GM18951 (cell line): ENCODE measurements around the gene ARPIN.
"Not testable (repeated sequence)": the region's sequence is repeated elsewhere in the genome, so short reads cannot be mapped to it uniquely, and the experiment has no call there.

Experiments used
- POLR2A ChIP-seq: IDR thresholded peaks from 4 replicates; pipeline ENCODE4 v1.6.1; 2011; ENCODE audit warnings: mild to moderate bottlenecking; ENCODE audit not compliant: insufficient read length, insufficient read depth; ENCODE audit errors: extremely low read depth
- in situ Hi-C: fragments of 300-500 bp; cut with MboI; formaldehyde crosslinking; loops from one replicate; pipeline ENCODE4 v1.12.0; 2022; ENCODE audit warnings: low sequenced_read_pairs, mixed read lengths, inconsistent platforms; ENCODE audit not compliant: unreplicated experiment

Gene ARPIN

GRCh38 chr15:89912674-89913396 is at the start of gene ARPIN:
Gene ARPIN (minus strand): TSS chr15:89912952. CDS start chr15:89912835, 117 bp downstream.
- TF ChIP-seq POLR2A: no peak
- in situ Hi-C loops: no loop called here

DNA sequence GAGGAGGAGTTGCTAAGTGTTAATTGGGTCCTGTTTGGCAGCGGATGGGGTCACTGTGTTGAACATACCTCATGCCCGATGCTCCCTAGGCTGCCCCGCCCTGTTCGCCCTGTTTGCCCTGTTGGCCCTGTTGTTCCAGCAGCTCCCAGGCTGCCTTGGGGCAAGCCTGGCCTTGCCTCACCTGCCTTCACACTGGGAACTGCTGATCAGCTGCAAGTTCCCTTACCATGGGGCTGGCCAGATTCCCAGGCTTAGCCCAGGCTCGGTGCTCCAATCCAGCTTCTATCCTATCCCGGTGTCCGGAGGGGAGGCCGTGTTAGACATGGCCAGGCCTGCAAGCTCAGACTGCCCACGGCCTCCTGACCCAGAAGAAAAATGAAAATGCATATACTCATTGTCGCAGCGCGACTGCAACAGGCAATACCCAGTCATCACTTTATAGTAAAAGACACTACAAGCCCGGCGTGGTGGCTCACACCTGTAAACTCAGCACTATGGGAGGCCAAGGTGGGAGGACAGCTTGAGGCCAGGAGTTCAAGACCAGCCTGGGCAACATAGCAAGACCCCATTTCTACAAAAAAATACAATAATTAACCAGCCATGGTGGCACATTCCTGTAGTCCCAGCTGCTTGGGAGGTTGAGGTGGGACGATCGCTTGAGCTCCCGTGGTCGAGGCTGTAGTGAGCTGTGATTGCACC is 45.5 kb upstream of the ARPIN start:
- in situ Hi-C loops: no loop called here
- no peak for TF ChIP-seq POLR2A

DNA sequence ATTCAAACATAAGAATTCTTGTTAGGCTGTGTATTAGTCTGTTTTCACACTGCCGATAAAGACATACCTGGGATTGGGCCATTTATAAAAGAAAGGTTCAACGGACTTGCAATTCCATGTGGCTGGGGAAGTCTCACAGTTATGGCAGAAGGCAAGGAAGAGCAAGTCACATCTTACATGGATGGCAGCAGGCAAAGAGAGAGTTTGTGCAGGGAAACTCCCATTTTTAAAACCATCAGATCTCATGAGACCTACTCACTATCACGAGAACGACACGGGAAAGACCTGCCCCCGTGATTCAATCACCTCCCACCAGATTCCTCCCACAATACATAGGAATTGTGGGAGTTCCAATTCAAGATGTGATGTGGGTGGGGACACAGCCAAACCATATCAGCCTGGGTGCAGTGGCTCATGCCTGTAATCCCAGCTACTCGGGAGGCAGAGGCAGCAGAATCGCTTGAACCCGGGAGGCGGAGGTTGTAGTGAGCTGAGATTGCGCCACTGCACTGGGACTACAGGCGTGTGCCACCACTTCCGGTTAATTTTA is 42.8 kb upstream of the ARPIN start:
- in situ Hi-C loops: not testable (repeated sequence)

- in situ Hi-C loops: no loop called here
- no peak for TF ChIP-seq POLR2A
These were observed 41.8 kb upstream of the ARPIN start for GRCh38 chr15:89954541-89954940.

- no peak for TF ChIP-seq POLR2A
- in situ Hi-C loops: no loop called here
These were observed 36.0 kb upstream of the ARPIN start for GRCh38 chr15:89948796-89949195.

DNA sequence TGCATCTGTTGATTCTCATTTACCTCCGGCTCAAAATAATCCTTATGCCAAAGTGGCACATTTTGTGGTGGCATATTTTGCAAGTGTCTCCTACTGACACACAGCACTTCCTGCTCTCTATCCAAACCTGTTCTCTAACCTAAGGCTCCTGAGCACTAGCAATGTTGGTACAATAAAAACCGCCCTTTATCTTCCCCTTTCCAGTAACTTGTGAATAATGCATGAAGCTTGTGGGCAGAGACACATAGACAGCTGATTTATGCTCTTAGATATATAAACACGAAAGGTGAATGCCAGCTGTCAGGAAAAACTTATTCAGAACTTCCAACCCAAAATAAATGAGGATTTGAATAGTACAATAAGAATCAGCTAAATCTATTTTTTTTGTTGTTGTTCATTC is 34.6 kb upstream of the ARPIN start:
- in situ Hi-C loops: no loop called here
- TF ChIP-seq POLR2A: no peak

DNA sequence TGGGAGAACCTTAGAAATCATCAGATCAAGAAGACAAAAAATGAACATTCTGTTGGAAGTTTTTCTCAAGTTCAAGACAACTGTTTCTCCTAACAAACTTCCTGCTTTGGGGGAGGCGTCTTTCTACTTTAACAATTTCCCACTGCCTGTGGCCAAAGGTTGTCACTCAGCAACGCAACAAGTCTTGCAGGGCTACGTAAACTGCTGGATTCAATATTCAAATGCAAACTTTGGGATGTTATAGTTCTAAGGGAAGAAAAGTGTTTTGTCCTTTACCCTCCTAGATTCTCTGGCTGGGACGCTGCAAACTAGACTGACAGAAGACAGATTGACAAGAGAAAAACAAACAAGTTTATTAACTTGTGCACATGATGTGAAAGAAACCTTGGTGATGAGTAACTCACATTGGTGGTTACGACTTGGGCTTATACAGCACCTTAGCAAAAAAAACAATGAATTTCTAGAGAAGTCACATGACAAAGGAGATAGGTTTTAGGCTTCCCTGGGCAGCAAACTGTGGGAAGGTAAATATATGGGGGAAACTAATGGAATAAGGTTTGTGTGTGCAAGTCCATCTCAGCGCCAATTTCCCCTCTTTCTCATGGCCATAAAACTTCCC is 34.0 kb upstream of the ARPIN start:
- in situ Hi-C loops: no loop called here
- TF ChIP-seq POLR2A: no peak

DNA sequence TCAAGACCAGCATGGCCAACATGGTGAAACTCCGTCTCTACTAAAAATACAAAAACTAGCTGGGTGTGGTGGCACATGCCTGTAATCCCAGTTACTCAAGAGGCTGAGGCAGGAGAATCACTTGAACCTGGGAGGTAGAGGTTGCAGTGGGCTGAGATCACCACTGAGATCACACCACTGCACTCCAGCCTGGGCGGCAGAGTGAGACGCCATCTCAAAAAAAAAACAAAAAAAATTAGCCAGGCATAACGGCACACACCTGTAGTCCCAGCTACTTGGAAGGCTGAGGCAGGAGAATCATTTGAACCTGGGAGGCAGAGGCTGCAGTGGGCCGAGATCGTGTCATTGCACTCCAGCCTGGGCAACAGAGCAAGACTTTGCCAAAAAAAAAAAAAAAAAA is 31.0 kb upstream of the ARPIN start:
- in situ Hi-C loops: not testable (repeated sequence)

GRCh38 chr15:89939910-89940309 is 27.2 kb upstream of the ARPIN start:
- no peak for TF ChIP-seq POLR2A
- in situ Hi-C loops: no loop called here

- in situ Hi-C loops: not testable (repeated sequence)
These were observed 26.6 kb upstream of the ARPIN start for GRCh38 chr15:89939377-89939776.

GRCh38 chr15:89937365-89938350 is 24.9 kb upstream of the ARPIN start:
- in situ Hi-C loops: no loop called here
- TF ChIP-seq POLR2A: no peak

DNA sequence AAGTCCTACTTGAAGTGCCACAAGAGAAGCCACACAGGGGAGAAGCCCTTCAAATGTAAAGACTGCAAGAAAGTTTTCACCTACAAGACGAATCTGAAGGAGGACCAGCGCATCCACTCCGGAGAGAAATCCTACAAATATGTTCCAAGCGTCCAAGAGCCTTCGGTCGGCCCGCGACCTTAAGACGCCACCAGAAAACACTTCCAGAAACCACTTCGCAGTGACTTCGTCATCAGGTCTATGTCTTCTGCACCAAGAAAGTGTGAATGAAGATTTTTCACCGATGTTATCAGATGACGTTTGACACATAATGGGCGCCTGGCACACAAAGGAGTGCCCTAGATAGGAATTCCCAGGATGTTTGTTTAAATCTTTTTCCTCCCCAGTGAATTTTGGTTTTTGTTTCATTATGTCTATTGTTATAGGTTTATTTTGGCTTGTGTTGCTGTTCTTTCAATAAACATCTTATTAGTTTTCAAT is 24.1 kb upstream of the ARPIN start:
- in situ Hi-C loops: no loop called here
- no peak for TF ChIP-seq POLR2A

DNA sequence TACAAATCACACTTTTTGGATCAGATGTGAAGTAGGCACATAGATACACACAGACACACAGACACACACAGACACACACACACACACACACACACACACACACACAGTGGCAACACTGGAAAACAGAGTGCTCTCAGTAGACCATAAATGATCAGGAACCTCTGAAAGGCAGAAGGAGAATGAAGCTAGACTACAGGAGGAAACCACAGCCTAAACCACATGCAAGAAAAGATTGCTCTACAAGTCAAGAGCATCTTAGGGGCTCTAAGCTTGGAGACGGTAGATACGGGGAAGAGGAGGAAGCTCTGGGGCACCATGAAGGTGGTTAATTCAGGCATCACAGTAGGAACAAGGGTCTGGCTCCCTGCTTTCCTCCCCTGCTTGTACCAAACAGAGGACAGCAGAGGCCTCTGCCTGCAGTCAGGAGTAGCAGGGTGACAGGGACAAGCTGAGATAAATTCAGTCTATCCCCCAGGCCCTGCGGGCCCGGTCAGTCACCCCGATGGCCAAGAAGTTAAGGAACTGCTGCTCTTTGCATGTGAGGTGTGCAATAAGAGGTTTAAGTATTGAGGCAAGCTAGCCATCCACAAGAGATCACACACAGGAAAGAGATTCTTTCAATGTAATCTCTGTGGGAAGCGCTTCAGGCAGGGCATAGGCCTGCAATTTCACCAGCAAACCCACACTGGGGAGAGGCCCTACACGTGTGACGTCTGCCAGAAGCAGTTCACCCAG is 23.5 kb upstream of the ARPIN start:
- in situ Hi-C loops: no loop called here
- no peak for TF ChIP-seq POLR2A
